Measurements from ENCODE around the gene LHPP. TPM values are rescaled to one million over a fixed set of nuclear protein-coding genes. Genes with fewer than 3 reads are reported as not detected.

LHPP gene
- total and polyA plus RNA-seq, 10 of the 15 experiments (the other 5 are each of a cell fraction or from before 2014, with no cell fraction given), result 0.79 to 9.8 (median 6.7) TPM

- Histone ChIP-seq H3K4me3 (no peak overlapping the region), H2AFZ (ENCODE audit: control insufficient read depth, low read depth, low read length) (no peak overlapping the region), H3K27ac (ENCODE audit: control insufficient read depth, insufficient read depth) (no peak overlapping the region), H3K27me3 (replicated peaks in 1 of 2; ENCODE audit: control insufficient read depth in 2 of 2, insufficient read depth in 2 of 2, low read length in 1 of 2) (no peaks in the 10 kb centered on the region), H3K9ac (ENCODE audit: control insufficient read depth, insufficient read depth, low read length) (no peak overlapping the region), H3K79me2 (ENCODE audit: control insufficient read depth, insufficient read depth, low read length) (no peaks in the 10 kb centered on the region), H3K9me3 (replicated peaks; ENCODE audit: control insufficient read depth, insufficient read depth, low read length) (no peaks in the 10 kb centered on the region), H3K4me1 (ENCODE audit: control insufficient read depth, insufficient read depth, low read length) (peaks cover 46% of the 10 kb centered on the region), H3K36me3 (ENCODE audit: control insufficient read depth in 2 of 2, insufficient read depth in 2 of 2, low read length in 1 of 2) (peaks cover 0 to 4% of the 10 kb centered on the region in 2 experiments; a peak in 2 of 4 replicates), H3K4me2 (ENCODE audit: control insufficient read depth, insufficient read depth) (no peak overlapping the region), H4K20me1 (ENCODE audit: control insufficient read depth, insufficient read depth) (no peaks in the 10 kb centered on the region)
- no peak for DNase-seq (ENCODE audit: low read depth, low spot score)
- TF ChIP-seq GATAD2B (conservative IDR thresholded peaks at IDR 0.05; ENCODE audit: low read depth), result no peak
- 62% methylated on average over 14 of the region's 18 CpGs for WGBS (ENCODE audit: insufficient coverage, insufficient replicate concordance, low lambda C conversion rate, missing lambda C conversion rate)
- peak; percentile 8 for ATAC-seq
- SMC1A ChIA-PET (ENCODE audit: uncharacterized antibody, unreplicated experiment), result interaction anchor here (1.6 to 1.7 kb wide), 2 partner anchors 84 to 213 kb away, joined by 4 read pairs; no protein-coding TSS in a partner anchor
- no TSS peak for BruUV-seq (replicated peaks)
- no peak for FAIRE-seq
- intact Hi-C loops (cut with micrococcal nuclease; ENCODE audit: unreplicated experiment) (loop anchor here (5.0 kb wide), 1 partner anchor 129 kb away; the partner anchor contains the start of gene FAM53B), in situ Hi-C loops (cut with MboI) (no loop called here)
- CTCF ChIA-PET, result interaction anchor here (1.5 to 2.6 kb wide), 2 partner anchors 84 to 129 kb away, joined by 3 to 13 read pairs; no protein-coding TSS in a partner anchor
- POLR2A ChIA-PET, result no interaction called here
- RAD21 ChIA-PET (ENCODE audit: unreplicated experiment), result no interaction called here
Observed at GRCh38 chr10:124612611-124613498, 151.2 kb downstream of the LHPP start.

- FAIRE-seq, result peak; percentile 81
- no peak overlapping the region for H3K4me3 ChIP-seq
- no peaks in the 10 kb centered on the region for H3K79me2 ChIP-seq (ENCODE audit: control insufficient read depth, insufficient read depth, low read length)
- no peak overlapping the region for H3K27ac ChIP-seq (ENCODE audit: control insufficient read depth, insufficient read depth)
- H2AFZ ChIP-seq (ENCODE audit: control insufficient read depth, low read depth, low read length), result no peak overlapping the region
- DNase-seq (ENCODE audit: low read depth, low spot score), result peak; percentile 58
- peaks cover 57% of the 10 kb centered on the region for H3K4me1 ChIP-seq (ENCODE audit: control insufficient read depth, insufficient read depth, low read length)
- ChIA-PET CTCF (interaction anchor here (0.9 to 2.6 kb wide), 8 partner anchors 10 to 132 kb away, joined by 3 to 13 read pairs (median 4); no protein-coding TSS in a partner anchor), RAD21 (ENCODE audit: unreplicated experiment) (interaction anchor here (0.7 to 1.1 kb wide), 10 partner anchors 10 to 135 kb away, joined by 3 to 6 read pairs (median 3); no protein-coding TSS in a partner anchor), SMC1A (ENCODE audit: uncharacterized antibody, unreplicated experiment) (interaction anchor here (1.0 to 1.6 kb wide), 6 partner anchors 10 to 212 kb away, joined by 3 to 8 read pairs (median 4); no protein-coding TSS in a partner anchor), POLR2A (interaction anchor here (0.7 kb wide), 1 partner anchor 13 kb away, joined by 3 read pairs; no protein-coding TSS in a partner anchor)
- no peaks in the 10 kb centered on the region for H3K9me3 ChIP-seq (replicated peaks; ENCODE audit: control insufficient read depth, insufficient read depth, low read length)
- peaks cover 0 to 7% of the 10 kb centered on the region in 2 experiments; a peak in 2 of 4 replicates for H3K36me3 ChIP-seq (ENCODE audit: control insufficient read depth in 2 of 2, insufficient read depth in 2 of 2, low read length in 1 of 2)
- H3K27me3 ChIP-seq (replicated peaks in 1 of 2; ENCODE audit: control insufficient read depth in 2 of 2, insufficient read depth in 2 of 2, low read length in 1 of 2), result no peaks in the 10 kb centered on the region
- H3K9ac ChIP-seq (ENCODE audit: control insufficient read depth, insufficient read depth, low read length), result no peak overlapping the region
- H3K4me2 ChIP-seq (ENCODE audit: control insufficient read depth, insufficient read depth), result peak overlapping the region; percentile 19; the same call in 1 of the 2 replicates
- in situ Hi-C loops (cut with MboI), result no loop called here
- WGBS (ENCODE audit: insufficient coverage, insufficient replicate concordance, low lambda C conversion rate, missing lambda C conversion rate), result 12% methylated on average over 11 of the region's 11 CpGs
- H4K20me1 ChIP-seq (ENCODE audit: control insufficient read depth, insufficient read depth), result no peaks in the 10 kb centered on the region
- intact Hi-C loops (cut with micrococcal nuclease; ENCODE audit: unreplicated experiment), result loop anchor here (1.0 to 5.0 kb wide), 2 partner anchors 105 to 128 kb away; partner anchors contain the start of gene FAM53B
- peak; percentile 70 for ATAC-seq
- no TSS peak for BruUV-seq (replicated peaks)
- TF ChIP-seq LARP7 (IDR thresholded peaks at IDR 0.05) (peak; percentile 35; the same call in 1 of the 2 replicates), IKZF1 (conservative IDR thresholded peaks at IDR 0.05) (peak; percentile 97), SRF (IDR thresholded peaks at IDR 0.05; ENCODE audit: low read depth in 2 of 2, low read length in 2 of 2) (peak in 1 of 2 experiments; percentile 67; a peak in 1 of 4 replicates), JUNB (IDR thresholded peaks at IDR 0.05) (peak; percentile 99), NR2C2 (IDR thresholded peaks at IDR 0.05; ENCODE audit: borderline replicate concordance, control insufficient read depth, insufficient read length, low read depth) (no peak), USF2 (IDR thresholded peaks at IDR 0.05; ENCODE audit: borderline replicate concordance, low read depth, low read length) (no peak), PRDM15 (CRISPR knock-in tag; IDR thresholded peaks at IDR 0.05) (no peak), IKZF2 (IDR thresholded peaks at IDR 0.05) (peak; percentile 97 to 98)
Observed at GRCh38 chr10:124614003-124614659, 152.5 kb downstream of the LHPP start.
